HFFc6 (cell line): Measurements from ENCODE around the gene CD84. TPM values are rescaled to one million over a fixed set of nuclear protein-coding genes. Genes with fewer than 3 reads are reported as not detected.

ENCODE experiments used
- DNase-seq: peaks from one replicate; pipeline ENCODE4 v3.0.0-alpha.2; 2018
- H3K27ac Mint-ChIP-seq: 2 replicates; pipeline ENCODE4 v1.8.0; 2020; ENCODE audit warnings: mild to moderate bottlenecking, mixed read lengths
- H3K27me3 Mint-ChIP-seq: 2 replicates; pipeline ENCODE4 v1.8.0; 2021; ENCODE audit warnings: mild to moderate bottlenecking, moderate library complexity, mixed read lengths; ENCODE audit not compliant: insufficient read depth
- H3K36me3 Mint-ChIP-seq: 2 replicates; pipeline ENCODE4 v1.8.0; 2021; ENCODE audit warnings: low read depth, mixed read lengths
- H3K4me1 Mint-ChIP-seq: 2 replicates; pipeline ENCODE4 v1.8.0; 2020; ENCODE audit warnings: low read depth, mixed read lengths
- H3K4me3 Mint-ChIP-seq: 2 replicates; pipeline ENCODE4 v1.8.0; 2020; ENCODE audit warnings: mild to moderate bottlenecking, moderate library complexity, mixed read lengths
- H3K9me3 Mint-ChIP-seq: 2 replicates; pipeline ENCODE4 v1.8.0; 2020; ENCODE audit warnings: mild to moderate bottlenecking, mixed read lengths
- total RNA-seq, 6 experiments: library from RNA; stranded (reverse); fragmentation: NEBNext Ultra II Directional; extraction: Animal tissue kit (Norgen Biotek cat#: 25700); gene quantifications; 2 replicates in 1 of 6; 3 replicates in 5 of 6; pipeline ENCODE4 v1.2.3, GENCODE V29; 2021
- TF ChIP-seq, protein P1 (sequence below): fragments of 200-600 bp; sonication (generic); IDR thresholded peaks from 2 replicates; pipeline ENCODE4 v1.5.0; 2021; ENCODE audit warnings: antibody characterized with exemption, mild to moderate bottlenecking

CD84 gene
- total RNA-seq, 6 experiments from 2014 or later = not detected

DNA sequence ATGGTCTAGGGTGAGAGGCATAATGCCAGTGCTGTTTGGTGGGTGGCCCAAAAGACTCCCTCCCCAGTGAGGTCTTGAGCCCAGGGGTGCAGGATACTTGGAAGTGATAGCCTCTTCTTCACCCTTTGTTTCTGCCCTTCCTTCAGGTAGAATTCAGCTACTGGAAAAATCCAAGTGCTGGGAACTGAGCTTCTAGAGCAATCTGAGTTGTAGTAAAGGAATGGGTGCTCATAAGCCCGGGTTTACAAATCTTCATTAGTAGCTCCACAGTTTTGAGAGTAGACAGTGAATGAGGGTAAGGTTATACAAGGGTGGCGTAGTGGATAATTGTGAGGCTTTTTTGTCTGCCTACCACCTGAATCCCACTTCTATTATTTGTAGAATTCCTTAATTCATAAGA lies 29.2 kb upstream of the CD84 start:
- Mint-ChIP-seq H3K27me3 (peaks cover 12% of the 10 kb centered on the region), H3K36me3 (no peaks in the 10 kb centered on the region), H3K27ac (no peak overlapping the region), H3K4me1 (no peaks in the 10 kb centered on the region), H3K4me3 (no peak overlapping the region), H3K9me3 (no peaks in the 10 kb centered on the region)
- no peak for DNase-seq
- TF ChIP-seq, protein P1, sequence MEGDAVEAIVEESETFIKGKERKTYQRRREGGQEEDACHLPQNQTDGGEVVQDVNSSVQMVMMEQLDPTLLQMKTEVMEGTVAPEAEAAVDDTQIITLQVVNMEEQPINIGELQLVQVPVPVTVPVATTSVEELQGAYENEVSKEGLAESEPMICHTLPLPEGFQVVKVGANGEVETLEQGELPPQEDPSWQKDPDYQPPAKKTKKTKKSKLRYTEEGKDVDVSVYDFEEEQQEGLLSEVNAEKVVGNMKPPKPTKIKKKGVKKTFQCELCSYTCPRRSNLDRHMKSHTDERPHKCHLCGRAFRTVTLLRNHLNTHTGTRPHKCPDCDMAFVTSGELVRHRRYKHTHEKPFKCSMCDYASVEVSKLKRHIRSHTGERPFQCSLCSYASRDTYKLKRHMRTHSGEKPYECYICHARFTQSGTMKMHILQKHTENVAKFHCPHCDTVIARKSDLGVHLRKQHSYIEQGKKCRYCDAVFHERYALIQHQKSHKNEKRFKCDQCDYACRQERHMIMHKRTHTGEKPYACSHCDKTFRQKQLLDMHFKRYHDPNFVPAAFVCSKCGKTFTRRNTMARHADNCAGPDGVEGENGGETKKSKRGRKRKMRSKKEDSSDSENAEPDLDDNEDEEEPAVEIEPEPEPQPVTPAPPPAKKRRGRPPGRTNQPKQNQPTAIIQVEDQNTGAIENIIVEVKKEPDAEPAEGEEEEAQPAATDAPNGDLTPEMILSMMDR = no peak

DNA sequence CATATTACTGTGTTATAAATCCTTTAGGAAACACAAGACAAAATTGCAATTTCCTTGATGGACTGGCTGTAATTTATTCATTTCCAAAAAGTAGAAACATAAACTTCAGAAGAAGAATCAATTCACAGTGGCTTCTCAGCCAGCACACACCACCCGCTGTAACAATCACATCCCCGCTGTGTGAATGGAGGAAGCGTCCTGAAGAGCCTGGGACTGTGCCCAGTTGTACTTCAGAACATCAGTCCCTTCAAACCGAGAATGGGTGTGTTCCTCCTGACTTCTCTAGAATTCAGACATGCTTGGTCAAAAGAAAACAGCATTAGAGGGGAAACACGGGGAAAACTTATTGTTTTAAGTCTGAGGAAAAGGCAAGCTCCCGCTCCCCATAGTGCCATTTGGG lies 28.8 kb upstream of the CD84 start:
- no peaks in the 10 kb centered on the region for H3K4me1 Mint-ChIP-seq
- H3K36me3 Mint-ChIP-seq = no peaks in the 10 kb centered on the region
- no peak overlapping the region for H3K27ac Mint-ChIP-seq
- peaks cover 11% of the 10 kb centered on the region for H3K27me3 Mint-ChIP-seq
- TF ChIP-seq, protein P1 = no peak
- no peak overlapping the region for H3K4me3 Mint-ChIP-seq
- H3K9me3 Mint-ChIP-seq = no peaks in the 10 kb centered on the region
- DNase-seq = no peak

DNA sequence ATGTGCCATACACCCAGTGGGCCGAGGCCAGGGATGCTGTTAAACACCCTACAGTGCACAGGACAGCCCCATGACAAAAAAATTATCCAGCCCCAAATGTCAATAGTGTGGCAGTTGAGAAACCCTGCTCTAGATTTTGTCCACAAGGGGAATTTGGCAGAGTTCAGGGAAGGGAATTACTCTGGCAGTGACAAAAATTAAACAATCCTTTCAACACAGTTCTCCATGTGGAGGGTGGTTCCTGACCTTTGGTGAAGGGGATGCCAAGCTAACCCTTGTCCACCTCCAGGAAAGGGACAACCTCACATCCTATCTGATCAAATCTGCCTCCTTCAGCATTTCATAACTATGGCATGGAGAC lies 28.4 kb upstream of the CD84 start:
- no peaks in the 10 kb centered on the region for H3K4me1 Mint-ChIP-seq
- no peak for DNase-seq
- no peaks in the 10 kb centered on the region for H3K36me3 Mint-ChIP-seq
- peaks cover 8% of the 10 kb centered on the region for H3K27me3 Mint-ChIP-seq
- H3K27ac Mint-ChIP-seq = no peak overlapping the region
- no peaks in the 10 kb centered on the region for H3K9me3 Mint-ChIP-seq
- TF ChIP-seq, protein P1 = no peak
- no peak overlapping the region for H3K4me3 Mint-ChIP-seq

DNA sequence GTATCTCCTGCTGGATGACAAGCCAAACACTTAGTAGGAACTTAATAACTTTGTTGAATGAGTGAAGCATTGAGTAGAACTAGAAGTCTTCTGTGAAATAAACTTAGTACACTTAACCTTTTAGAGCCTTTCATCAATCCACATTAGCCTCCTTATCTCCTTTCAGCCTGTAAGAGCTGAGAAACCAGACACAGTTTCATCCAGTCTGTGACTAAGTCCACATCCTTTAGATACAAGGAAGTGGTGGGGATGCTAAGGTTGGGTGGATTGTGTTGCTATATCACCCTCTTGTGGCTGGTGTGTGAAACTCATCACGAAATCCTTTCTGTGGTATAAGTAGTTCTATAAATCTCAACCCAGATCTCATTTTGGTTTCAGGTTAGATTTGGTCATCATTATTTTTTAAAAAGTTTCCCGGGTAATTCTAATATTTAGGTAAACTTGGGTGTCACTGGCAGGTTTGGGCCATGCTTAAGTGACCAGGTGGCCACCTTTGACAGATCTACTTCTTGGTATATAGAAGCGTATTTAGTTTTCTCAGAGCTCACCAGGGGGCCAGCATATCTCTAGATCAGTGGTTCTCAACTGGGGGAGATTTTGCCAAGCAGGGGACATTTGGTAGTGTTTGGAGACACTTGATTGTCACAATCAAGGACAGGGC lies 27.8 kb upstream of the CD84 start:
- H3K36me3 Mint-ChIP-seq = no peaks in the 10 kb centered on the region
- H3K4me3 Mint-ChIP-seq = no peak overlapping the region
- H3K27me3 Mint-ChIP-seq = peaks cover 5% of the 10 kb centered on the region
- TF ChIP-seq, protein P1 = peak; percentile 88
- H3K4me1 Mint-ChIP-seq = no peaks in the 10 kb centered on the region
- no peaks in the 10 kb centered on the region for H3K9me3 Mint-ChIP-seq
- DNase-seq = peak; percentile 80
- H3K27ac Mint-ChIP-seq = no peak overlapping the region

DNA sequence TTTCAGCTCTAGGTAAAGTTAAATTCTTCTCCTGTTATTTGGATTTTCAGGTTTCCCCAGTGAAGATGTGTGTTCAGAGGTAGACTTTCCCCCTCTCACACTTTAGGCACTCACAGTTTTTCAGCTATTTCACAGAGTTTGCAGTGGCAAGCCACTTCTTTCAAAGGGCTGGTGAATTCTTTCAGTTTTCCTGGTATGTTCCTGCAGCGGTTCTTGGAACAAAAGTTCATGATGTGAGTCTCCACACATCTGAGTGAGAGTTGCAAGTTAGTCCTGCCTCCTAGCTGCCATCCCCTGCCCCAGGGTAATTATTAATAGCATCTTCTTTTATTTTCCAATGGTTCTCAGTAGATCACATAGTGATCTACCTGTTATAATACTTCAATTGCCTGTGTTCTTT lies 27.3 kb upstream of the CD84 start:
- no peaks in the 10 kb centered on the region for H3K36me3 Mint-ChIP-seq
- H3K4me3 Mint-ChIP-seq = no peak overlapping the region
- H3K27me3 Mint-ChIP-seq = peaks cover 4% of the 10 kb centered on the region
- TF ChIP-seq, protein P1 = no peak
- H3K27ac Mint-ChIP-seq = no peak overlapping the region
- DNase-seq = no peak
- H3K4me1 Mint-ChIP-seq = no peaks in the 10 kb centered on the region
- H3K9me3 Mint-ChIP-seq = peaks cover 4% of the 10 kb centered on the region; the same call in 1 of the 2 replicates
